Measurements from ENCODE around the gene KLF15. TPM values are rescaled to one million over a fixed set of nuclear protein-coding genes. Genes with fewer than 3 reads are reported as not detected.

Gene KLF15
- total and polyA plus RNA-seq, 2 of the 8 experiments (the other 6 are each of a cell fraction or from before 2014, with no cell fraction given) = 15.7 to 19.5 TPM

DNA sequence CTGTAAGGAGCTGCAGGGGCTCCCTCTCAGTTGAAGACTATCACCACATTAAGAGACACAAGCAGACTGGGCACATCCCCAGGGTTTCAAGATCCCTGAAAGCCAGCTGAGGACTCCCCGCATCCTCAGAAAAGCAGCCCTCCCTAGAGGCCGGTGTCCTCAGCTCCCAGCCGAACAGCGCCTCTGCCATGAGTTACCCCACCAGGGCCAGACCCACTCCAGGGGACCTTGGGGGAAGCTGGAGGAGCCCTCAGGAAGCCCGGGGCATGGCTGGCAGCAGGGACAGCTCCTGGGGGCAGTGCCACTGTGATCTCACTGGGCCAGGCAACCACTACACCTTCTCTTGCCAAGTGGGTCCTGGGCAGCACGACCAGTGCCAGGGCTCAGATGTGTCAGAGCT lies 8.1 kb downstream of the KLF15 start (continued):
- TF ChIP-seq CEBPB (IDR thresholded peaks at IDR 0.05; ENCODE audit: low read depth, low read length) (no peak), SP2 (IDR thresholded peaks at IDR 0.05; ENCODE audit: low read length) (no peak), RFX5 (IDR thresholded peaks at IDR 0.05; ENCODE audit: borderline replicate concordance, low read depth, low read length) (no peak), YY1 (IDR thresholded peaks at IDR 0.05; ENCODE audit: low read depth, low read length) (no peak), HDAC2 (IDR thresholded peaks at IDR 0.05; ENCODE audit: borderline replicate concordance in 1 of 2, low read depth in 2 of 2, low read length in 2 of 2) (no peak), TEAD4 (IDR thresholded peaks at IDR 0.05; ENCODE audit: low read depth, low read length) (no peak)

All from H1 (cell line).